Measurements from ENCODE around the gene PADI3. TPM values are rescaled to one million over a fixed set of nuclear protein-coding genes. Genes with fewer than 3 reads are reported as not detected.

The PADI3 gene
- total RNA-seq, 1 donor from 2014 or later: not detected

DNA sequence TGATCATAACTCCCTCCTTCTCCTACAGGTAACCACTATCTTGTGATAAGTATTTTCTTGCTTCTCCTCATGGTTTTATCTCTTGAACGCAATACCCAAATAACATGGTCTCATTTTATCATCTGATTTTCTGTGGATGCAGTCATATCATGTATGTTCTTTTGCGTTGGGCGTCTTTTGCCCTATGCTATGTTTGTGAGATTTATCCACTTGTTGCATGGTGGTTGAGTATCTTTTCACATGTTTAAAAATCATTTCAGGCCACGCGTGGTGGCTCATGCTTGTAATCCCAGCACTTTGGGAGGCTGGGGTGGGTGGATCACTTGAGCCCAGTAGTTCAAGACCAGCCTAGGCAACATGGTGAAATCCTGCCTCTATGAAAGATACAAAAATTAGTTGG is 15.6 kb downstream of the PADI3 start:
- FAIRE-seq (no peak), DNase-seq (ENCODE audit: low spot score in 2 of 2) (no peak)

DNA sequence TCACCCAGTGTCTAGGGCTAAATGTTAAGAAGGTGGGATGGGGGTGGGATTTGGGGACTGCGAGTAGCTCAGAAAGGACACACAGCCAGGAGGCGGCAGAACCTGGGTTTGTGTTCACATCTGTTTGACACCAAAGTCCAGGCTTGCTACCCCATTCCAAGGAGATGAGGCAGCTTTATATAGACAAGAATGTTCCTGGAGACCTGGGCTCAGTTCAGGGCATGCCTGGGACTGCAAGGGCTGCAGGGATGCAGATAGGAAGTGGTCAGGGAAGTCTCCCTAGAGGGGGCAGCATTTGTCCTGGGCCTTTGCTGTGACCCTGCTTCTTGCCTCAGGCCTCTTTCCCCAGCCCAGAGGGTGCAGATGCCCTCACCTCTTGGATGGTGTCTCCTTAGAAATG is 16.3 kb downstream of the PADI3 start:
- FAIRE-seq: no peak

DNA sequence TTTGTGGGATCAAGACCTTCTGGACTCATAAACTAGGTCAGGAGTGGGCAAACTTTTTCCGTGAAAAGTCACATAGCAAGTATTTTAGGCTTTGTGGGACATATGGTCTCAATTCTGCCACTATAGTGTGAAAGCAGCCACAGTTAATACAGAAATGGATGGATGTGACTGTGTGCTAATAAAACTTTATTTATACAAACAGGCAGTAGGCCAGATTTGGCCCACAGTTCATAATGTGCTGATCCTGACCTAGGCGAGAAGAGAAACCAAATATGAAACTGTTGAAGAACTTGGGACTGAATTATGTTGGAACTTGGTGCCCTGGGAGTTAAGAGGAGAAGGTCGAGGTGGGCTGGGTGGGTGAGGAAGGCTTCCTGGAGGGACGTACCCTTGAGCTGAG is 17.1 kb downstream of the PADI3 start:
- DNase-seq (ENCODE audit: low spot score in 2 of 2): no peak
- no peak for FAIRE-seq

More for the DNA sequence above, 16.3 kb downstream of the PADI3 start:
- DNase-seq (ENCODE audit: low spot score in 2 of 2): no peak

DNA sequence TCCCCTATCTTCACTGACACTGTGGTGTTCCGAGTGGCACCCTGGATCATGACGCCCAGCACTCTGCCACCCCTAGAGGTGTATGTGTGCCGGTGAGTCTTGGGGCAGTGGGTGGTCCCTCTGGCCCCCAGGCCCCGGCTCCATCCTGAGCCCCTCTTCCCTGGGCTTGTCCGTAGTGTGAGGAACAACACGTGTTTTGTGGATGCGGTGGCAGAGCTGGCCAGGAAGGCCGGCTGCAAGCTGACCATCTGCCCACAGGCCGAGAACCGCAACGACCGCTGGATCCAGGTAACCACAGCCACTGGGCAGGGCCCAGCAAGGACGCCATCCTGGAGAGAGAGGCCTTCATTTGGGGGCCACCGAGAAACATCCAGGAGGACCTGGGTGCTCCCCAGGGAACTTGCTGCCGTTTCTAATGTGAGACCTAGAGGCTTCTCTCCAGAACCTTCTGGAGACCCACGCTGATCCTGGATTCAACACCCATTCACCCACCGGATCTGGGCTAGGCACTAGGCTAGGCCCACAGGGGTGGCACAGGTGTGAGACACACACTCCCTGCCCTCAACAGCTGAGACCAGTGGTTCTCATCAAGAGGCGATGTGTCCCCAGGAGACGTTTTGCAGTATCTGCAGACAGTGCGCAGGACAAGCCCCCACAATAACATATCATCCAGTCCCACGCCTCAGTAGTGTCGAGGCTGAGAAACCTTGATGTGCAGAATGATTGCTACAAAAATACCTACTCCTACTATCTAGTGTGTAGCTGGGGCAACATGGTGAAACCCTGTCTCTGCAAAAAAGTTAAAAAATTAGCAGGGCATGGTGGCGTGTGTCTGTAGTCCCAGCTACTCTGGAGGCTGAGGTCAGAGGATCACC is 22.2 kb downstream of the PADI3 start:
- FAIRE-seq: no peak
- DNase-seq (ENCODE audit: low spot score in 2 of 2): no peak

DNA sequence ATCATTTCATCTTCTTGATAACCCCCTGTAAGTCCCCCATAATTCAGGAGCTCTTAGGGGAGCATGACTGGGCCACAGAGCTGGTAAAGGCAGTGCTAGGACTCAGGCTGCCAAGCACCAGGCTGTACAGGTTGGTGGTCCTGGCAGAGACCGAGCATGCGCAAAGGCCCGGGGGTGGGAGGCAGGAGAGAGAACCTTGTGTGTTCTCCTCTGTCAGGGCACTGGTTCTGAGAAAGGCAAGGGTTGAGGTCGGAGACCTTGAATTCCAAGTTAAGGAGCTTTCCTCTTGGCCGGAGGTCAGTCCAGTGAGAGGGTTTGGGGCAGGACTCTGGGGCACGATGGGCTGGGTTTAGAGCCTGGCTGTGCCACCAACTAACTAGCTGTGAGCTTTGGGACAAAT is 23.2 kb downstream of the PADI3 start:
- FAIRE-seq (no peak), DNase-seq (ENCODE audit: low spot score in 2 of 2) (no peak)

DNA sequence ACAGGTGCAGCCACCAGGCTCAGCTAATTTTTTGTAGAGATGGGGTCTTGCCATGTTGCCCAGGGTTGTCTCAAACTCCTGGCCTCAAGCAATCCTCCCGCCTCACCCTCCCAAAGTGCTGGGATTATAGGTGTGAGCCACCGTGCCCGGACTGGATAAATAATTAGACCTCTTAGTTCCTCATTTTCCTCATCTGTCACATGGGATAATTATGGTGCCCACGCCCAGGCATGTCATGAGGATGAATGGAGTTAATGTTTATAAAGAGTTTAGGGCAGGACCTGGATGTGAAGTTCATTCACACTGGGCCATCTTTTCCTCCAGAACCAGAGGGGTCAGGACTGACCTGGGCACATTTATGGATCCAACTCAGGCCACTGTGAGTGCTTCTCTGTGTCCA is 23.7 kb downstream of the PADI3 start:
- FAIRE-seq (no peak), DNase-seq (ENCODE audit: low spot score in 2 of 2) (no peak)

DNA sequence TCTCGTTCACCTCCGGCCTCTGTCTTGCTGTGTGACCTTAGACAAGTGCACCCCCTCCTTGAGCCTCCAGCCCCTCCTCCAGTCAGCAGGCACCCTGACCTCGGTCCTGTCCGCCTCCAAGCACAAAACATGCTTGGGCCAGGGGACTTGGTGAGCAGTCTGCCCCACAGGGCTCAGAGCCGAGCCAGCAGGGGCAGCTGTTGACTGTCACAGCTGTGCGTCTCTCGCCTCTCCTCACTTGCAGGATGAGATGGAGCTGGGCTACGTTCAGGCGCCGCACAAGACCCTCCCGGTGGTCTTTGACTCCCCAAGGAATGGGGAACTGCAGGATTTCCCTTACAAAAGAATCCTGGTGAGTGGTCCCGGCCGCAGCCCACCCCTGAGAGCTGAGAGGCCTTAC is 24.2 kb downstream of the PADI3 start:
- DNase-seq (ENCODE audit: low spot score in 2 of 2) (no peak), FAIRE-seq (no peak)

DNA sequence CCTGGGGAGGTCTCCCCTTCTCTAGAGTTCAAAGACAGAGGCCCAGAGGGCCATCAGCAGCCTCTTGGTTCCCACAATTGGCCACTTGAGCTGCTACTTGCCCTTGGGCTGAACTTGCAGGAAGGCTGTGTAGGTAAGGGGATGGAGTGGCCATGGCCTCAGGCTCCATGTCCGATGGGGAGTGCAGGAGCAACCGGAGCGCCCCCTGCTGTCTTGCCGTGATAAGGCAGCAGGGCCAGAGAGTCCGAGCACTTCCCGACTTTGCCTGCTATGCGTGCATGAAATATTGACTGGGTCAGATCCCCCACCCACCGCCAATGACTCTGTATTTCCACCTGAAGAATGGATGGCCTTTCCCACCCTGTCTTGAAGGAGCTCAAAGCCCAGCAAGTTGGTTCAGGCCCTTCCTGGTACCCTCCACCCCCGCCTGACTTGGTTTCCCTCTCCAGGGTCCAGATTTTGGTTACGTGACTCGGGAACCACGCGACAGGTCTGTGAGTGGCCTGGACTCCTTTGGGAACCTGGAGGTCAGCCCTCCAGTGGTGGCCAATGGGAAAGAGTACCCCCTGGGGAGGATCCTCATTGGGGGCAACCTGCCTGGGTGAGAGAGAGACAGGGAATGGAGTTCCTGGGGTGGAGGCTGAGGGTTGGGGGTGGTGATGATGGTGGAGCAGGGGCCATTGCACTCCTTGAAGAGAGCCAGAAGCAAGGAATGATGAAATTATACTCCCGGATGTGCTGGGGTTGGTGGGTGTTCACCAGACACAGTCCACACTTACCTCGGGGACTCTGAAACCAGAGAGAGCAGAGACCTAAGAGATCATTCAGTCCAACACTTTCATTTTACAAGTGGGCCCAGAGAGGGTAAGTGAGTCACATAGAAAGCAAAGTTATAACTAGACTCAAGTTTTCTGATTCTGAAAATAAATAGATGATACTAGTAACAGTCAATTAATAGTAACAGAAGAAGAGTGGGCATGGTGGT is 25.6 kb downstream of the PADI3 start:
- no peak for DNase-seq (ENCODE audit: low spot score in 2 of 2)
- FAIRE-seq: no peak

DNA sequence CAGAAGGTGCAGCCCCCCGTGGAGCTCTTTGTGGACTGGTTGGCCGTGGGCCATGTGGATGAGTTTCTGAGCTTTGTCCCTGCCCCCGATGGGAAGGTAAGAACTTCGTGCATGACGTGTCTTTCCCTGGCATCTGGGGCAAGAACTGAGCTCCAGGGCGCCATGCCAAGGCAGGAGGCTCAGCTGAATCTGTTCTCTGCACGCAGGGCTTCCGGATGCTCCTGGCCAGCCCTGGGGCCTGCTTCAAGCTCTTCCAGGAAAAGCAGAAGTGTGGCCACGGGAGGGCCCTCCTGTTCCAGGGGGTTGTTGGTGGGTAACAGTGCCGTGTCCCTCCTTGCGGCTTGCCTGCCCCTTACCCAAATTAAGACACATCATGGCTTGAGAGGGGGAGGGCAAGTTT is 27.7 kb downstream of the PADI3 start:
- no peak for FAIRE-seq
- DNase-seq (ENCODE audit: low spot score in 2 of 2): no peak

DNA sequence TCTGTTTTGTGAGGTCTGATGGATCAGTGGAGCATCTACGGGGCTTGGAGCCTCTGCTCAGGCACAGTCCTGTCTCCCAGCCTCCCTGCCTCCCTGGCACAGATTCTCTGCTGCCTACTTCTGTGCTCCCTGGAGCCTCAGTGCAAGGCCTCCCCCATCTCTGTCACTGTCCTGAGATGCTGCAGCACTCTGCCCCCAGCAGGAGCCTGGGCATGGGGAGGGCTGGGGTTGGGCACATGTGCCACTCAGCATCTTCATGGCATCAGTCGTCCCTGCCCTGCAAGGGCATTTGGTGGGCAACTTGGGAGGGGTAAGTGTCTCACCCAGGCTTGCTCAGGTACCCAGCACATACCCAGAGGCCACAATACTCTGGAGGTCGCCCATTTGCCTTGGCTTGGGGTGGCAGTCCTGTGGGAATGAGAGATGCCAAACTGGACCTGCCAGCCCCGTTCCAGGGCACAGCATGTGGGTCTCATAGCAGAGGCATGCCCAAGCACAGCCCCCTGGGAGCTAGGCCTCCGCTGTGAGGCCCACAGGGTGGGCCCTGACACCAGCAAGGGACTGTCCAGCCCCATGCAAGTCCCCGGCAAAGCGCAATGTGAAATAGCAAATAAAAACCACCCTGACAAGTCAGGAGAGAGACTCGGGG is 28.7 kb downstream of the PADI3 start:
- DNase-seq (ENCODE audit: low spot score in 2 of 2) (no peak), FAIRE-seq (no peak)

DNA sequence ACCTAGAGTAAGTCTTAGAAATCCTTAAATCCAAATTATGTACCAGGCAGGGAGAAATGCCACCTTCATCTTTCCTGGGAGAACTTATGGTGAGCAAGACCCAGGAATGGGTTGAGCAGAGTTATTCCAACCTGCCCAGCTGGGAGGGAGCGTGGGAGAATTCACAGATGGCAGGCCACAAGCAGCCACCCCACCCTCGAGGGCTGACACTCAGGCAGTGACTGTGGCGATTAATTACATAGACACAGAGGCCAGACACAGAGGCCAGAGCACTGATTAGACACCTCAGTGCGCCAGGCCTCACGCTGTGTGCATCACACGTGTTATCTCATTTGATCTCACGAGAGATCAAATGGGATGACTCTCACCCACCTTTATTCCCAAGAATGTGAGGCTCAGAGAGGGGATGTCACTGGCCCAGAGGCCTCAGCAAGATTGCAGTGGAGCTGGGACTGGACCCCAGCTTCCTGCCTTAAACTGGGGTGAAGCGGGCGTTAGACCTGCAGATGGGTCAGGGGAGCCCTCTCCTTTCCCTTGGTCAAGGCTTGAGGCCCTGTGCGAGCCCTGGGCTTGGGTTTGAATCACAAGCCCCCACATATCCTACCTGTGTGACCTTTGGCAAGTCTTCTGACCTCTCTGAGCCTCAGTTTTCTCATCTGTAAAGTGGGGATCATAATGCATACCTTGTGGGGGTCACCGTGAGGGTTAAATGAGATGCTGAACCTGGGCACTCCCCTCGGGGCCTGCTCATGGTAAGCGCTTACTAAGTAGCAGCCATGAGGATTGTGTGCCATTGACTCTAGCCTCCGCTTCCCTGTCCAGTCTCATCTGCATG is 30.3 kb downstream of the PADI3 start:
- FAIRE-seq (no peak), DNase-seq (ENCODE audit: low spot score in 2 of 2) (no peak)

DNA sequence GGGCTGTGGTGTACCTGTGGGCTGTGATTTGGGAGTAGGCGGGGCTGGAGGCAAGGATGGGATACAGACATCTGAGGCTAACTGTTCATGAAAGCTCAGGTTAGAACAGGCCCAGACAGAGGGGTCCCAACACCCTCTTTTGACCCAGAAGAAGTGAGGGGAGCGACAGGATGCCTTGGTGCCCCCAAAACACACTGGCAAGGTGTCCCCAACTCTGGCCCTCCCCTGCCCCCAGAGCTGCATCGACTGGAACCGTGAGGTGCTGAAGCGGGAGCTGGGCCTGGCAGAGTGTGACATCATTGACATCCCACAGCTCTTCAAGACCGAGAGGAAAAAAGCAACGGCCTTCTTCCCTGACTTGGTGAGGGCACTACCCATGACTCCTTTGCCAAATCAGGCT is 31.5 kb downstream of the PADI3 start:
- FAIRE-seq: no peak
- no peak for DNase-seq (ENCODE audit: low spot score in 2 of 2)

DNA sequence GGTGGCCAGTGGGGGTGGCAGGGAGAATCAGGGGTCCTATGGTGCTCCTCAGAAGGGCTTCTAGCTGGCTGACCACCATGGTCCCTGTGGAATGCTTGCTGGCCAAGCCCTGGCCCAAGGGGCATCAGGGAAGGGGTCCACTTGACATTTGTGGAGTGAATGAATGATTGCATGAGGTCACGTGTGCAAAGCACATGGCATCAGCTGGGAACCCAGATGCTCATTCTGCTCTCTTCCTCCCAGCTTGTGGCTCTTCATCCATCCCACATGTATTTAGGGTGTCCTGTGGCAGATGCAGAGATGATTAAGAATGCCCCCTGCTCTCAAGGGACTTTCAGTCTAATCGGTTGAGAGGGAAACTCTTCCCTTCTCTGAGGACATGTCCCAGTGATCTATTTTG is 32.0 kb downstream of the PADI3 start:
- FAIRE-seq: no peak
- DNase-seq (ENCODE audit: low spot score in 2 of 2): no peak

DNA sequence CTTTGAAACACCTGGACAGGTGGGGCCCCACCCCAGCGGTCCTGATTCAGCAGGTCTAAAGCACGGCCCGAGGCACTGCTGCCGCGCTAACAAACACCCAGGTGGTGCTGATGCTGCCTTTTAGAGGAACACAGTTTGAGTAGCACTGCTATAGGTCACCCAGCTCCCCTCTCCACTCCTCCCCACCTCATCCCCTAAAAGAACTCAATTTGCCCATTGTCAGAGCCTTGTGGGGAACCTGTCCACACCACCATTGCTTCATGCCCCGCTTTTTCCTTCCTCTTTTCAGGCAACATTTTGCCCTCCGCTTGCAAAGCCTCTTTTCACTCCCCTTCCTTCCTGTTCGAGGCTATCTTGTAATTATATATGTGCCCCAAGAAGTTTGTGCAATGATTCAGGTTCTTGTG is 32.9 kb downstream of the PADI3 start:
- DNase-seq (ENCODE audit: low spot score in 2 of 2) (no peak), FAIRE-seq (no peak)

DNA sequence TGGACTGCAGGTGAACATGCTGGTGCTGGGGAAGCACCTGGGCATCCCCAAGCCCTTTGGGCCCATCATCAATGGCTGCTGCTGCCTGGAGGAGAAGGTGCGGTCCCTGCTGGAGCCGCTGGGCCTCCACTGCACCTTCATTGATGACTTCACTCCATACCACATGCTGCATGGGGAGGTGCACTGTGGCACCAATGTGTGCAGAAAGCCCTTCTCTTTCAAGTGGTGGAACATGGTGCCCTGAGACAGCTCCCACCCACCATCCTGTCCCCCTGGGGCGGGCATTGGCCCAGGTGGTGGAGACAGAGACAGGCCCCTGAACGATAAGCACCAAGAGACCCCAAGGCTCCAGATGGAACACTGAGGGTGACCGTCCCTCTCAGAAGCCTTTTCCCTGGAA is 33.9 kb downstream of the PADI3 start:
- FAIRE-seq: no peak
- no peak for DNase-seq (ENCODE audit: low spot score in 2 of 2)

DNA sequence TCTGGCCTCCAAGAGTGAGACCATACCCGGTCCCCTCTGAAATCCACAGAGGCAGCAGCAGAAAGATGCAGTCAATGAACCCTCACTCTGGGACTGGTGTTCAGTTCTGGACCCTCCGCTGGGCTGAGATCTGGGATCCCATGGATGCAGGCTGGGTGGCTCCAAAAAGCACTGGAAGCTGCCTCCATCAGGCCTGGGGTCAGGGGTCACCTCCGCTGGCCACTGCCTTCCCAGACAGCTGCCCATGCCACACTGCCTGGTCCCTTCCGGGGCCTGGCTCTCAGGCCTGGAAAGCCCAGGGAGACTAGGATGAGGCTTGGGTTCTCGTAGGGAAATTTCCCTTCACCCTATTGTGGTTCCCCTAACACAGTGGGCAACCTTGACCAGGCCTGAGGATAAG is 37.7 kb downstream of the PADI3 start:
- FAIRE-seq: no peak
- no peak for DNase-seq (ENCODE audit: low spot score in 2 of 2)

DNA sequence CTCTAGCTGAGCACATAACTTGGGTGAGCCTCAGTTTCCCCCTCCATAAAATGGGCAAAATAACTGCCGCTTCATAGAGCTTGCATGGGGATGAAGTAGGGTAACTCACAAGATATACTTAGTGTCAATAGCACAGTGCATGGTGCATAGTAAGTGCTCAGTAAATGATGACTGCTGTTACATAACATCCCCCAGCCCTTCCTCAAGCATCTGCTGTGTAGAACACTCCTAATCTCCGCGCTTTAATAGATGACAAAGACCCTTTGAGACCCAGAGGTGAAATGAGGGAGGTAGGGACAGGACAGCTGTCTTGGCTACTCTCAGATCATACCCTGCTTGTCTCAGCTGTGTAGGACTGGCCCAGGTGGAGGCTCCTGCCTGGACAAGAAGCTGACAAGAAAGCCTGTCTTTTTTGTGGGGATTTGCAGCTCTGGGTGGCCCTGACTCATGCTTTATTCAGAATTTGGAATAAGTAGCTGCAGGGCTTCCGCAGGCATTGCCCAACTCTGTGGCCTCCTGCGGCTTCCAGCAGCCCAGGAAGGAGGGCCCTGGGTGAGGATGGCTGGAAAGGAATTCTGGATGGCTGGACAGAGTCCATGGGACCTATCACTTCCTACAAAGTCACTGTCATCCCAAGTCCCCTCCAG is 38.4 kb downstream of the PADI3 start:
- DNase-seq (ENCODE audit: low spot score in 2 of 2) (no peak), FAIRE-seq (no peak)

DNA sequence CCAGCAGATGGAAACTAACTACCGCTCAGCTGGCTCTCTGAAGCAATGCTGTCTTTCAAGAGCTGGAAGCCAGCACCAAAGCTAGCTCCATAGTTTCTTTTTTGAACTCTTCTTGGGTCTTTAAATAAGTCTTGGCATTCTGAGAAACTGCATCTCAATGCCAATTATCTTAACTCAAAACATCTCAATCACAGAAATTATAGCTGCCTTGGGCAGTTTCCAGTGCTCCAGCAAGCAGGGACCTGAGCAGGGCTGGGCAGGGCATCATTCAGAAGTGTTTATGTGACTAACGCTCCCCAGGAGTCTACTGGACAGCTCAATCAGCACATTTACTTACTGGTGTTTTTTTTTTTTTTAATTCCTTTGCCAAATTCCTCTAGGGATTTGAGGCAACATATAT is 40.8 kb downstream of the PADI3 start:
- no peak for DNase-seq (ENCODE audit: low spot score in 2 of 2)

DNA sequence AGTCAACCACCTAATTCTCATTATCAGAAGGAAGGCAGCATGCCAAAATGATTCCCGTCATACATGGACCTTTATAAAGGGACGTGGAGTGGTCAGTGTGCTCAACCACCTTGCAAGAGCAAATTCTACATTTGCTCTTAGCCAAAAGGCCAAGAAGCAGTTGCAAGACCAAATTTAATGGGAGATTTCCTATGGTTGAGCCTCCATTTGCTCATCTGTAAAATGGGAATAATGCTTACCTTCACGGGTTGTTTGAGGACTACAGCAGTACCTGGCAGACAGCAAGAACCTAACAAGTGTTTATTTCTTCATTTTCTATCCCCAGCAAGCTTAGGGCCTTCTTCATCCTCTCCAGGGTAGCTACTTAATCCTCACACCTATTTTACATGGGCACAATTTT is 41.7 kb downstream of the PADI3 start:
- DNase-seq (ENCODE audit: low spot score in 2 of 2): no peak
- FAIRE-seq: no peak

More for the DNA sequence above, 40.8 kb downstream of the PADI3 start:
- FAIRE-seq: no peak

Measured in frontal cortex (tissue), 4 donors.